ENCODE measurements around the gene CACNA1B.
"Not testable (repeated sequence)": the region's sequence is repeated elsewhere in the genome, so short reads cannot be mapped to it uniquely, and the experiment has no call there.

Gene CACNA1B

DNA sequence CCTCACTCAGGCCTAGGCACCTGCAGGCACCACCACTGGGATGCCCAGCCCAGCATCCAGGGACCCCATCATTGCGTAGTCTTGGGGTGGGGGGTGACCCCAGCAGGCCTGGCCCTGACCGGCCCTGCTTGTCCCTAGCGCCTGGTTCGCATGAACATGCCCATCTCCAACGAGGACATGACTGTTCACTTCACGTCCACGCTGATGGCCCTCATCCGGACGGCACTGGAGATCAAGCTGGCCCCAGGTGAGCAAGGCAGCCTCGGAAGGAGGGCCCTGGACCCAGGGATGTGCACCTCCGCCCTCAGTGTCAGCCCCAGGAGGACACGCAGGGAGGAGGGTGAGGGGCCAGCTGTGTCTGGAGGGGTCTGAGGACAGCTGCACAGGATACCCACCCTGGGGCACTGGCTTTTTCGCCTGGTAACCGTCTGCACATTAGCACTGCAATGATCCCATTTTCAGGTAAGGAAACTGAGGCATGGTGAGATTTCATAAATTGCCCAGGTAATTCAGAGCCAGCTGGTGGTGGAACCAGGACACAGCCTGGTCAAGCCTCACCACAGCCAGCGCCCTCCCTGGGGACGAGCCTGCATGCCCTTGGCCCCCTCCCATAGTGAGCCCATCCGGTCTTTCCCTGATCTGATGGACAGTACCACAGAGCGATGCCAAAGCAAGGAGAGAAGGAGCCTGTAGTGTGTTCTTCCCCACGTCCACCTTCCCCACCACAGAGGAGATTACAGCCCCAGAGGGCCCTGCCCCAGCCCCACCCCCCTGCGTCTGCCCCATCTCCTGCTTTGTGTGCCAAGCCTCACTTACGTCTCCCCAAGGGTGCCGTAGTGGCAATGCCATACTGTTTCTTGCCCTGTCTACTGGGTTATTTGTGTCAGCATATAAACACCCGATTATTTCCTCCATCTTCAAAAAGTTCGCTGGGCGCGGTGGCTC lies 228.3 kb downstream of the CACNA1B start:
- peaks cover 22% of the 10 kb centered on the region; the same call in 1 of the 2 replicates for H3K9me3 ChIP-seq (ENCODE audit: control insufficient read depth, insufficient read depth, low read length)
- no peaks in the 10 kb centered on the region for H3K4me1 ChIP-seq (ENCODE audit: control insufficient read depth, insufficient read depth, low read length)
- H3K9ac ChIP-seq (ENCODE audit: low read depth, low read length) = no peak overlapping the region
- H3K27ac ChIP-seq (ENCODE audit: low read depth, low read length) = no peak overlapping the region
- H3K36me3 ChIP-seq (ENCODE audit: control insufficient read depth, insufficient read depth, low read length) = no peaks in the 10 kb centered on the region
- no peaks in the 10 kb centered on the region for H3K27me3 ChIP-seq (ENCODE audit: control insufficient read depth, insufficient read depth, low read length)
- H3K4me3 ChIP-seq (ENCODE audit: low read depth, low read length) = no peak overlapping the region

DNA sequence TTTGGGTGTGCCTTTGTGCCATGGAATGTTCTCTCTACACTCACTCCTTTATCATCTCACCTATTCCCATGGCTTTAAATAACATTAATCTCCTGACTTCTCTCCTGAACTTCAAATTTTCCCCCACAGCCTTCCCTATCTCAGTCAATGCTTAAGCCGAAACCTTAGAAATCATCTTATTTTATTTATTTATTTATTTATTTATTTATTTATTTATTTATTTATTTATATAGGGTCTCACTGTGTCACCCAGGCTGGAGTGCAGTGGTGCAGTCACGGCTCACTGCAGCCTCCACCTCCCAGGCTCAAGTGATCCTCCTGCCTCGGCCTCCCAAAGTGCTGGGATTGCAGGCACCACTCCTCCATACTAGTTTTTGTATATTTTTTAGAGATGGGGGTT lies 229.5 kb downstream of the CACNA1B start:
- peaks cover 34% of the 10 kb centered on the region for H3K9me3 ChIP-seq (ENCODE audit: control insufficient read depth, insufficient read depth, low read length)
- not testable (repeated sequence) for H3K4me3 ChIP-seq (ENCODE audit: low read depth, low read length); H3K4me1 ChIP-seq (ENCODE audit: control insufficient read depth, insufficient read depth, low read length); H3K27ac ChIP-seq (ENCODE audit: low read depth, low read length); H3K36me3 ChIP-seq (ENCODE audit: control insufficient read depth, insufficient read depth, low read length); H3K27me3 ChIP-seq (ENCODE audit: control insufficient read depth, insufficient read depth, low read length); H3K9ac ChIP-seq (ENCODE audit: low read depth, low read length)

- Histone ChIP-seq H3K9me3 (ENCODE audit: control insufficient read depth, insufficient read depth, low read length) (peaks cover 68% of the 10 kb centered on the region), H3K9ac (ENCODE audit: low read depth, low read length) (no peak overlapping the region)
These were observed 234.0 kb downstream of the CACNA1B start for GRCh38 chr9:138111607-138112006.

GRCh38 chr9:138112090-138112748 lies 234.6 kb downstream of the CACNA1B start:
- H3K9ac ChIP-seq (ENCODE audit: low read depth, low read length) = no peak overlapping the region
- H3K4me3 ChIP-seq (ENCODE audit: low read depth, low read length) = no peak overlapping the region
- no peaks in the 10 kb centered on the region for H3K36me3 ChIP-seq (ENCODE audit: control insufficient read depth, insufficient read depth, low read length)
- no peaks in the 10 kb centered on the region for H3K4me1 ChIP-seq (ENCODE audit: control insufficient read depth, insufficient read depth, low read length)
- H3K27me3 ChIP-seq (ENCODE audit: control insufficient read depth, insufficient read depth, low read length) = no peaks in the 10 kb centered on the region
- H3K9me3 ChIP-seq (ENCODE audit: control insufficient read depth, insufficient read depth, low read length) = peaks cover 70% of the 10 kb centered on the region
- H3K27ac ChIP-seq (ENCODE audit: low read depth, low read length) = no peak overlapping the region

More at GRCh38 chr9:138111607-138112006, 234.0 kb downstream of the CACNA1B start:
- no peak overlapping the region for H3K27ac ChIP-seq (ENCODE audit: low read depth, low read length)
- H3K4me3 ChIP-seq (ENCODE audit: low read depth, low read length) = no peak overlapping the region
- H3K36me3 ChIP-seq (ENCODE audit: control insufficient read depth, insufficient read depth, low read length) = no peaks in the 10 kb centered on the region
- no peaks in the 10 kb centered on the region for H3K4me1 ChIP-seq (ENCODE audit: control insufficient read depth, insufficient read depth, low read length)
- no peaks in the 10 kb centered on the region for H3K27me3 ChIP-seq (ENCODE audit: control insufficient read depth, insufficient read depth, low read length)

- Histone ChIP-seq H3K36me3 (ENCODE audit: control insufficient read depth, insufficient read depth, low read length) (no peaks in the 10 kb centered on the region), H3K27ac (ENCODE audit: low read depth, low read length) (no peak overlapping the region), H3K9me3 (ENCODE audit: control insufficient read depth, insufficient read depth, low read length) (peaks cover 74% of the 10 kb centered on the region), H3K9ac (ENCODE audit: low read depth, low read length) (no peak overlapping the region), H3K4me3 (ENCODE audit: low read depth, low read length) (no peak overlapping the region), H3K27me3 (ENCODE audit: control insufficient read depth, insufficient read depth, low read length) (no peaks in the 10 kb centered on the region), H3K4me1 (ENCODE audit: control insufficient read depth, insufficient read depth, low read length) (no peaks in the 10 kb centered on the region)
These were observed 235.4 kb downstream of the CACNA1B start for GRCh38 chr9:138112791-138113600.

GRCh38 chr9:138113701-138114325 lies 236.2 kb downstream of the CACNA1B start:
- H3K4me3 ChIP-seq (ENCODE audit: low read depth, low read length); H3K36me3 ChIP-seq (ENCODE audit: control insufficient read depth, insufficient read depth, low read length); H3K9ac ChIP-seq (ENCODE audit: low read depth, low read length); H3K27me3 ChIP-seq (ENCODE audit: control insufficient read depth, insufficient read depth, low read length); H3K27ac ChIP-seq (ENCODE audit: low read depth, low read length); H3K4me1 ChIP-seq (ENCODE audit: control insufficient read depth, insufficient read depth, low read length): not testable (repeated sequence)
- H3K9me3 ChIP-seq (ENCODE audit: control insufficient read depth, insufficient read depth, low read length) = peaks cover 77% of the 10 kb centered on the region

DNA sequence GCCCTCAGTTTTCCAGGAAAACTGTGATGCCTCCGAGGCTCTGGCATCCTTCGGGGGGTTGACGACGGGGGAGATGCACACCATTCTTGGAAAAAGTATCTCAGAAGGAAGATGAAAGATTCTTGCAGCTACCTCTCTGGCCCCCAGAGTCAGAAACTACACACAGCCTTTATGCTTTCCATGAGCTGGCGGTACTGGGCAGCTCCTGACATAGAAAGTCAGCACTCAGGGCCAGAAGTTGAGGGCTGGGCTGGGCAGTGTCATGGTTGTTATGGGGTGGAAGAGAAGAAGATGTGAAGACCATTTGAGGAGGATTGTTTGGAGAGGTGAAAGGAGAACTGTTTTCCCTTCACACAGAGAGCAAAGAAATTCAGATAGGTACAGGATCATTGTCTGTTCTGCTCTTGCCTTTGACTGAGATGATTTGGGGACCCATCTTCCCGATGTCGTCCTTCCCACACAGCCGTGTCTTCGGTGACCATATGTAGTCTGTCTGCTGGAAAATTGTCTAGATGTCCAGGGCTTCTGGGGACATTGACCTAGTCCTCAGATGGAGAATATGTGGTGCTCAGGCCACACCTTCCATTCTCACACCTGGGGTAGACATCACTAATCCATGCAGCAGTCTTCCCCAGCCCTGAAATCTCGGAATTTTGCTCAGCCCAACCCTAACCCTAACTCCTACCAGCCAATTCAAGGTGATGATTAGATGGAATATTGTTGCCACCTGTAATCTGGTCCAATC lies 237.1 kb downstream of the CACNA1B start:
- no peaks in the 10 kb centered on the region for H3K4me1 ChIP-seq (ENCODE audit: control insufficient read depth, insufficient read depth, low read length)
- H3K27me3 ChIP-seq (ENCODE audit: control insufficient read depth, insufficient read depth, low read length) = no peaks in the 10 kb centered on the region
- no peak overlapping the region for H3K27ac ChIP-seq (ENCODE audit: low read depth, low read length)
- H3K9me3 ChIP-seq (ENCODE audit: control insufficient read depth, insufficient read depth, low read length) = peaks cover 76% of the 10 kb centered on the region
- no peak overlapping the region for H3K9ac ChIP-seq (ENCODE audit: low read depth, low read length)
- H3K36me3 ChIP-seq (ENCODE audit: control insufficient read depth, insufficient read depth, low read length) = no peaks in the 10 kb centered on the region
- H3K4me3 ChIP-seq (ENCODE audit: low read depth, low read length) = no peak overlapping the region

GRCh38 chr9:138115506-138115905 lies 237.9 kb downstream of the CACNA1B start:
- Histone ChIP-seq H3K9me3 (ENCODE audit: control insufficient read depth, insufficient read depth, low read length) (peaks cover 82% of the 10 kb centered on the region), H3K36me3 (ENCODE audit: control insufficient read depth, insufficient read depth, low read length) (no peaks in the 10 kb centered on the region), H3K27me3 (ENCODE audit: control insufficient read depth, insufficient read depth, low read length) (no peaks in the 10 kb centered on the region)

GRCh38 chr9:138116521-138116920 lies 238.9 kb downstream of the CACNA1B start:
- Histone ChIP-seq H3K9me3 (ENCODE audit: control insufficient read depth, insufficient read depth, low read length) (peaks cover 83% of the 10 kb centered on the region), H3K27me3 (ENCODE audit: control insufficient read depth, insufficient read depth, low read length) (no peaks in the 10 kb centered on the region), H3K4me1 (ENCODE audit: control insufficient read depth, insufficient read depth, low read length) (no peaks in the 10 kb centered on the region), H3K27ac (ENCODE audit: low read depth, low read length) (no peak overlapping the region), H3K4me3 (ENCODE audit: low read depth, low read length) (no peak overlapping the region), H3K36me3 (ENCODE audit: control insufficient read depth, insufficient read depth, low read length) (no peaks in the 10 kb centered on the region), H3K9ac (ENCODE audit: low read depth, low read length) (no peak overlapping the region)

More at GRCh38 chr9:138115506-138115905, 237.9 kb downstream of the CACNA1B start:
- Histone ChIP-seq H3K4me3 (ENCODE audit: low read depth, low read length) (no peak overlapping the region), H3K9ac (ENCODE audit: low read depth, low read length) (no peak overlapping the region), H3K27ac (ENCODE audit: low read depth, low read length) (no peak overlapping the region), H3K4me1 (ENCODE audit: control insufficient read depth, insufficient read depth, low read length) (no peaks in the 10 kb centered on the region)
